Mesendoderm (in vitro differentiated cells): ENCODE results near the gene SEPTIN8.
"Not testable (repeated sequence)": the region's sequence is repeated elsewhere in the genome, so short reads cannot be mapped to it uniquely, and the experiment has no call there.

Experiments
- DNase-seq: peaks from one replicate; pipeline ENCODE4 v3.0.0; 2013
- H2AK5ac ChIP-seq: 2 replicates; pipeline ENCODE4 v1.6.1; 2013; ENCODE audit warnings: low read length, inconsistent platforms
- H2BK120ac ChIP-seq: 2 replicates; pipeline ENCODE4 v1.6.1; 2013; ENCODE audit warnings: low read depth, mild to moderate bottlenecking, low read length, moderate library complexity, mixed read lengths
- H2BK15ac ChIP-seq: replicated peaks from 2 replicates; pipeline ENCODE4 v1.6.1; 2013; ENCODE audit warnings: low read depth, mild to moderate bottlenecking, moderate library complexity
- H2BK5ac ChIP-seq: 2 replicates; pipeline ENCODE4 v1.6.1; 2013; ENCODE audit warnings: low read length, inconsistent platforms
- H3K18ac ChIP-seq: 2 replicates; pipeline ENCODE4 v1.6.1; 2013; ENCODE audit warnings: mild to moderate bottlenecking, low read length, mixed read lengths
- H3K23ac ChIP-seq: one replicate; pipeline ENCODE4 v1.6.1; 2013; ENCODE audit warnings: low read length
- H3K27ac ChIP-seq: 2 replicates; pipeline ENCODE4 v1.5.1; 2013; ENCODE audit warnings: low read depth, mild to moderate bottlenecking, inconsistent platforms, low read length, moderate library complexity
- H3K27me3 ChIP-seq: 2 replicates; pipeline ENCODE4 v1.6.1; 2013; ENCODE audit warnings: low read length, control low read depth, mild to moderate bottlenecking, inconsistent platforms; ENCODE audit not compliant: insufficient read depth, poor library complexity
- H3K36me3 ChIP-seq: 2 replicates; pipeline ENCODE4 v1.6.1; 2013; ENCODE audit warnings: low read length, inconsistent platforms; ENCODE audit not compliant: control insufficient read depth, insufficient read depth
- H3K4ac ChIP-seq: one replicate; pipeline ENCODE4 v1.6.1; 2013; ENCODE audit warnings: low read depth, mild to moderate bottlenecking, low read length, moderate library complexity
- H3K4me1 ChIP-seq: 2 replicates; pipeline ENCODE4 v1.6.1; 2013; ENCODE audit warnings: low read depth, low read length, inconsistent platforms; ENCODE audit not compliant: control insufficient read depth
- H3K4me2 ChIP-seq: 2 replicates; pipeline ENCODE4 v1.6.1; 2013; ENCODE audit warnings: low read length
- H3K4me3 ChIP-seq: 2 replicates; pipeline ENCODE4 v1.5.1; 2013; ENCODE audit warnings: mild to moderate bottlenecking, low read length
- H3K56ac ChIP-seq: one replicate; pipeline ENCODE4 v1.6.1; 2013; ENCODE audit warnings: low read length
- H3K79me1 ChIP-seq: 2 replicates; pipeline ENCODE4 v1.6.1; 2013; ENCODE audit warnings: low read length, inconsistent platforms
- H3K79me2 ChIP-seq: 2 replicates; pipeline ENCODE4 v1.6.1; 2013; ENCODE audit warnings: mild to moderate bottlenecking, low read length; ENCODE audit not compliant: control insufficient read depth, insufficient read depth
- H3K9ac ChIP-seq: 2 replicates; pipeline ENCODE4 v1.6.1; 2013; ENCODE audit warnings: low read length, inconsistent platforms
- H4K5ac ChIP-seq: one replicate; pipeline ENCODE4 v1.6.1; 2013; ENCODE audit warnings: low read length
- H4K8ac ChIP-seq: one replicate; pipeline ENCODE4 v1.6.1; 2013; ENCODE audit warnings: low read depth, mild to moderate bottlenecking, control low read depth, low read length, moderate library complexity
- WGBS: extraction: QIAGEN DNeasy Blood & Tissue Kit; methylation state at CpG from one replicate; pipeline ENCODE4 v1.1.7; 2013; ENCODE audit warnings: low lambda C conversion rate, missing lambda C conversion rate; ENCODE audit not compliant: insufficient coverage; ENCODE audit errors: extremely low coverage; 5-methylcytosine and 5-hydroxymethylcytosine counted together

SEPTIN8 gene

GRCh38 chr5:132808448-132808847, 31.4 kb upstream of the SEPTIN8 start:
- no peaks in the 10 kb centered on the region for H3K36me3 ChIP-seq

GRCh38 chr5:132807163-132807838, 30.3 kb upstream of the SEPTIN8 start:
- Histone ChIP-seq H2AK5ac (no peak overlapping the region), H3K18ac (peak overlapping the region; percentile 72), H4K5ac (no peak overlapping the region), H3K9ac (no peak overlapping the region), H3K27me3 (peaks cover 6% of the 10 kb centered on the region), H3K4me1 (peaks cover 3% of the 10 kb centered on the region), H3K79me1 (no peaks in the 10 kb centered on the region), H3K4me2 (no peak overlapping the region), H2BK5ac (no peak overlapping the region), H3K4me3 (no peak overlapping the region), H3K27ac (no peak overlapping the region), H4K8ac (no peak overlapping the region), H3K23ac (no peak overlapping the region), H2BK15ac (no peak overlapping the region), H3K56ac (peak overlapping the region; percentile 37), H3K36me3 (no peaks in the 10 kb centered on the region), H3K79me2 (no peaks in the 10 kb centered on the region), H3K4ac (no peak overlapping the region), H2BK120ac (no peak overlapping the region)
- peak; percentile 77 for DNase-seq
- no CpG with 5 or more reads among the region's 12 CpGs for WGBS

More at GRCh38 chr5:132808448-132808847, 31.4 kb upstream of the SEPTIN8 start:
- Histone ChIP-seq H3K56ac (no peak overlapping the region), H2BK15ac (no peak overlapping the region), H2BK5ac (no peak overlapping the region), H3K79me1 (no peaks in the 10 kb centered on the region), H3K27ac (no peak overlapping the region), H3K9ac (no peak overlapping the region), H3K23ac (no peak overlapping the region), H3K4me2 (no peak overlapping the region), H4K8ac (no peak overlapping the region), H4K5ac (no peak overlapping the region), H3K4me3 (no peak overlapping the region), H2AK5ac (no peak overlapping the region), H3K4me1 (peaks cover 3% of the 10 kb centered on the region), H3K18ac (no peak overlapping the region), H3K4ac (no peak overlapping the region), H2BK120ac (no peak overlapping the region), H3K27me3 (peaks cover 17% of the 10 kb centered on the region), H3K79me2 (no peaks in the 10 kb centered on the region)
- WGBS = no CpG with 5 or more reads among the region's 2 CpGs
- DNase-seq = no peak

DNA sequence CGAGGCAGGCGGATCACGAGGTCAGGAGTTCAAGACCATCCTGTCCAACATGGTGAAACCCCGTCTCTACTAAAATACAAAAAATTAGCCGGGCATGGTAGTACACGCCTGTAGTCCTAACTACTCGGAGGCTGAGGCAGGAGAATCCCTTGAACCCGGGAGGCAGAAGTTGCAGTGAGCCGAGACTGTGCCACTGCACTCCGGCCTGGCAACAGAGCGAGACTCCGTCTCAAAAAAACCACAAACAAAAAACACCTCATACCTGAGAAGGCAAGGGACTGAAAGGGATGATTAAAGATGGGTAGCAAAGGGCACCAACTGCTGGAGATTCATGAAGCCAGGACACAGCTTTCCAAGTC, 29.7 kb upstream of the SEPTIN8 start:
- not testable (repeated sequence) for H3K27ac ChIP-seq, H4K5ac ChIP-seq, H3K79me1 ChIP-seq, H3K36me3 ChIP-seq, H2BK120ac ChIP-seq, H3K4me1 ChIP-seq, H2BK5ac ChIP-seq, H3K9ac ChIP-seq, H4K8ac ChIP-seq, H3K79me2 ChIP-seq, H3K23ac ChIP-seq, H2AK5ac ChIP-seq, H3K4me2 ChIP-seq, H3K27me3 ChIP-seq, H2BK15ac ChIP-seq, H3K4me3 ChIP-seq, DNase-seq, H3K4ac ChIP-seq
- Histone ChIP-seq H3K56ac (peak overlapping the region; percentile 37), H3K18ac (peak overlapping the region; percentile 72)
- WGBS = no CpG with 5 or more reads among the region's 12 CpGs

- not testable (repeated sequence) for H3K9ac ChIP-seq
These were observed 28.8 kb upstream of the SEPTIN8 start for GRCh38 chr5:132805872-132806271.

DNA sequence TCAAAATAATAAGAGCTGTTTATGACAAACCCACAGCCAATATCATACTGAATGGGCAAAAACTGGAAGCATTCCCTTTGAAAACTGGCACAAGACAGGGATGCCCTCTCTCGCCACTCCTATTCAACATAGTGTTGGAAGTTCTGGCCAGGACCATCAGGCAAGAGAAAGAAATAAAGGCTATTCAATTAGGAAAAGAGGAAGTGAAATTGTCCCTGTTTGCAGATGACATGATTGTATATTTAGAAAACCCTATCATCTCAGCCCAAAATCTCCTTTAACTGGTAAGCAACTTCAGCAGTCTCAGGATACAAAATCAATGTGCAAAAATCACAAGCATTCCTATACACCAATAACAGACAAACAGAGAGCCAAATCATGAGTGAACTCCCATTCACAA, 27.2 kb upstream of the SEPTIN8 start:
- no CpG with 5 or more reads among the region's 1 CpG for WGBS
- H3K18ac ChIP-seq, H3K4me1 ChIP-seq, H3K27ac ChIP-seq, H3K36me3 ChIP-seq, H3K23ac ChIP-seq, H3K9ac ChIP-seq, H4K5ac ChIP-seq, H4K8ac ChIP-seq, H3K79me2 ChIP-seq, H2BK5ac ChIP-seq, H3K4ac ChIP-seq, H2BK15ac ChIP-seq, H3K56ac ChIP-seq, H3K27me3 ChIP-seq, H2BK120ac ChIP-seq, DNase-seq, H3K4me2 ChIP-seq, H3K79me1 ChIP-seq, H2AK5ac ChIP-seq, H3K4me3 ChIP-seq: not testable (repeated sequence)

More at GRCh38 chr5:132805872-132806271, 28.8 kb upstream of the SEPTIN8 start:
- not testable (repeated sequence) for H3K18ac ChIP-seq, H3K4me1 ChIP-seq, H4K8ac ChIP-seq, H2BK120ac ChIP-seq, H3K36me3 ChIP-seq, H4K5ac ChIP-seq, H2BK5ac ChIP-seq, H3K27ac ChIP-seq, H2AK5ac ChIP-seq, H3K4ac ChIP-seq, H3K79me2 ChIP-seq, H3K4me2 ChIP-seq, H3K79me1 ChIP-seq, H3K4me3 ChIP-seq, H3K27me3 ChIP-seq, H3K23ac ChIP-seq, H2BK15ac ChIP-seq, DNase-seq, H3K56ac ChIP-seq
- WGBS = no CpG with 5 or more reads among the region's 6 CpGs

GRCh38 chr5:132802685-132803066, 25.6 kb upstream of the SEPTIN8 start:
- H3K36me3 ChIP-seq, H3K27ac ChIP-seq, H2BK15ac ChIP-seq, H3K9ac ChIP-seq, H3K23ac ChIP-seq, H2BK5ac ChIP-seq, H3K79me1 ChIP-seq, H4K8ac ChIP-seq, DNase-seq, H3K4me1 ChIP-seq, H3K18ac ChIP-seq, H3K4me2 ChIP-seq, H3K27me3 ChIP-seq, H3K56ac ChIP-seq, H3K4ac ChIP-seq, H2AK5ac ChIP-seq, H3K79me2 ChIP-seq, H2BK120ac ChIP-seq, H3K4me3 ChIP-seq, H4K5ac ChIP-seq: not testable (repeated sequence)
- no CpG with 5 or more reads among the region's 5 CpGs for WGBS
